GM21737 (cell line): ENCODE measurements around the gene TALDO1.
A peak's percentile ranks its signal among the peaks of the same experiment; 100 is the strongest.

Experiments used
- ATAC-seq: cut with Tn5 transposase; IDR thresholded peaks from one replicate; pipeline ENCODE4 v1.9.1; 2021; ENCODE audit warnings: mild to moderate bottlenecking, moderate library complexity; ENCODE audit not compliant: unreplicated experiment

Gene TALDO1

DNA sequence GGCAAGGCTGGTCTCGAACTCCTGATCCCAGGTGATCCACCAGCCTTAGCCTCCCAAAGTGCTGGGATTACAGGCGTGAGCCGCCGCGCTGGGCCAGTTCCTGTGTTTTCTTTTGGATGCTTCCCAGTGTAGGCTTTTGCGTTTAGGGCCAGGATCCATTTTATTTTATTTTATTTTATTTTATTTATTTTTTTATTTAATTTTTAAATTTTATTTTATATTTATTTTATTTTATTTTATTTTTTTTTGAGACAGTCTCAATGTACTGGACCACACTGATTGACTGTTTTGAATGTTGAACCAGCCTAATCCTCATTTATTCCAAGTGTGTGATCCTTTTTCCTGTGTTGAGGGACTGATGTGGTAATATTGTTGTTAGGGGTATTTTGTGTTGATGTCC, 32.8 kb upstream of the TALDO1 start:
- ATAC-seq = no peak

DNA sequence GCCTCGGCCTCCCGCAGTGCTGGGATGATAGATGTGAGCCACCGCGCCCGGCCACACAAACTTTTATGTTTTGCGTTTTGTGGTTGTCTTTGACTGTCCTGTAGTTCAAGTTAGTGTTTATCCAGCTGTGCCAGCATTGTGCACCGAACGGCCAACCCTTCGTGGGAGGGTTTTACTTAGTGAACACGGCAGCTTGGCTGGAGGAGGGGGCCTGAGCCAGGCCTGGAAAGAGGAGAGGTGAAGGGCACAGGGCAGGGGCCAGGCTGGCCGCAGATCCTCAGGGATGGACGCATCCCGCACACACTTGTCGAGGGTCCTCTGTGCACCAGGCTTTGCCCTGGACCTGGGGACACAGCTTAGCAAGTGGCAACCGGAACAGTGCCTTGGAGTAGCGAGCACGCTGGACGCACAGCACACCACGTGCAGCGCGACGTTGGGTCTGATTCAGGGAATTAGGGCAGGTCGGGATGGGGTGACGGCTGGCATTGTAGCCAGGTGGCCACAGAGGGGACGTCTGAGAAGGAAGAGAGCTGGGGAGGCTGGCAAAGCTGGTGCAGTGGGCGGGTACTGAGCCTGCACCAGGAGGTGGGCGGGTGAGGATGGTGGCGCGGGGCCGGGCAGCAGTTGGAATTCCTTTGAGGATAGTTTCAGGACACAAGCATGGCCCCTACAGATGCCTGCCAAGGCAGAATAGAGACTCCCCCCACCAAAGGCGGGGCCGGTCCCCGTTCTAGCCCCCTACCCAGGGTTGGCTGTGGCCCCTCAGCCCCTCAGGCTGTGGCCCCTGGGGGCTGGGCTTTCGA, 27.8 kb upstream of the TALDO1 start:
- no peak for ATAC-seq

DNA sequence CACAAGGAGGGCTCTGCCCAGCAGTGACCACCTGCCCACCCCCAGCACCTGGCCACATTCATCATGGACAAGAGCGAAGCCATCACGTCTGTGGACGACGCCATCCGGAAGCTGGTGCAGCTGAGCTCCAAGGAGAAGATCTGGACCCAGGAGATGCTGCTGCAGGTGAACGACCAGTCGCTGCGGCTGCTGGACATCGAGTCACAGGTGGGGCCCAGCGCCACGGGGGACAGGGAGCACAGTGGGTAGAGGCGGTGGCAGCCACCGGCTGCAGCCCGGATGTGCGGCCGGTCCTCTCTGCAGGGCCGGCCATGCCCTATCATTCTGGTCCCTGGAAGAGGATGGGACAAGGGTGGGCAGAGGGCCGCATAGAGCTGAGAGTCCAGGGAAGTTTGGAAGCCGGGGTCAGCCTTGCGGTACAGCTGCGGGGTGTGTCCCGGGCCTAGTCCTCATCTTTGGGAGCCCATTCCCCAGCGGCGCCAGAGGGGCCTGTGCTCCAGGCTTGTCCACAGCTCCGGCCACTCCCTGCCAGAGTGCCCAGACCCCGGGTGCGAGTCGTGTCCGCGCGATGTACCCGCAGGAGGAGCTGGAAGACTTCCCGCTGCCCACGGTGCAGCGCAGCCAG, 27.1 kb upstream of the TALDO1 start:
- ATAC-seq = no peak

DNA sequence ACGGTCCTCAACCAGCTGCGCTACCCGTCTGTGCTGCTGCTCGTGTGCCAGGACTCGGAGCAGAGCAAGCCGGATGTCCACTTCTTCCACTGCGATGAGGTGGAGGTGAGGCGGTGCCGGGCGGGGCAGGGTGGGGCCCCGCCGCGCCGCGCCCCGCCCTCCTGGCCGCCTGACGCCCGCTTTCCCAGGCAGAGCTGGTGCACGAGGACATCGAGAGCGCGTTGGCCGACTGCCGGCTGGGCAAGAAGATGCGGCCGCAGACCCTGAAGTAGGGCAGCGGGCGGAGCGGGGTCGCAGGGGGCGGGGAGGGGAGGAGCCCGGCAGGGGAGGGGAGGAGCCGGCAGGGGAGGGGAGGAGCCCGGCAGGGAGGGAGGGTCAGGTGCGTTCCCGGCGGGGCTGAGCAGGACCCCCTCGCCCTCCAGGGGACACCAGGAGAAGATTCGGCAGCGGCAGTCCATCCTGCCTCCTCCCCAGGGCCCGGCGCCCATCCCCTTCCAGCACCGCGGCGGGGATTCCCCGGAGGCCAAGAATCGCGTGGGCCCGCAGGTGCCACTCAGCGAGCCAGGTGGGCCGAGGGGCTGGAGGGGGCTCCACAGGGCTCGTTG, 26.5 kb upstream of the TALDO1 start:
- ATAC-seq = no peak

DNA sequence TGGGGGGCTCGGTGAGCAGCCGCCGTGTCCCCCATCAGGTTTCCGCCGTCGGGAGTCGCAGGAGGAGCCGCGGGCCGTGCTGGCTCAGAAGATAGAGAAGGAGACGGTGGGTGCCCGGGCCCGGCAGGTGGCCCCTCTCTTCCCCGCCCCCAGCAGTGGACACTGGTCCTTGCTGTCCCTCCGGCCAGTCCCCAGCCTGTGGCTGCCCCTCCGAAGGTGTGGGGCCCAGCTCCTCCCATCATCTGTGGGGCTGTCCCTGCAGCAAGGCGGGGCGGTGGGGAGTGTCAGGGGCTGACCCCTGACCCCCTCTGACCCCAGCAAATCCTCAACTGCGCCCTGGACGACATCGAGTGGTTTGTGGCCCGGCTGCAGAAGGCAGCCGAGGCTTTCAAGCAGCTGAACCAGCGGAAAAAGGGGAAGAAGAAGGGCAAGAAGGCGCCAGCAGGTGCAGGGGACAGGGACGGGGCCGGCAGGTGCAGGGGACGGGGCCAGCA, 26.0 kb upstream of the TALDO1 start:
- no peak for ATAC-seq

DNA sequence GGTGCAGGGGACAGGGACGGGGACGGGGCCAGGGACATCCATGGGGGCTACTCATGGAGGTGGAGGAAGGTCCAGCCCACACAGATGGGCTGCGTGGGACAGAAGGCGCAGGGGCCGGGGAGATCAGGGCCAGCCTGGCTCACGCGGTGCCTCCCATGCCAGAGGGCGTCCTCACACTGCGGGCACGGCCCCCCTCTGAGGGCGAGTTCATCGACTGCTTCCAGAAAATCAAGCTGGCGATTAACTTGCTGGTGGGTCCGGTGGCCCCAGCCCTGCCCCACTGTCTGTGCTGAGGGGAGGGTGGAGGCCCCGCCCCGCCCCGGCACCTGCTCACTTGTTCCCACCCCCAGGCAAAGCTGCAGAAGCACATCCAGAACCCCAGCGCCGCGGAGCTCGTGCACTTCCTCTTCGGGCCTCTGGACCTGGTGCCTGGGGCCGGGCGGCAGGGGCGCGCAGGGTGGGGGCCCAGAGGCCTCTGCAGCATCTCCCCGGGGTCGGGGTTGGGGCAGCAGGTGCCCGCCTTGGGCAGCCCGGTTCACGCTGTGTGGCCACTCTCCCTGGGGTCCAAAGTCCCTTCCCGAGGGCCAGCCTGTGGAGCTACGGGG, 25.4 kb upstream of the TALDO1 start:
- ATAC-seq = no peak

DNA sequence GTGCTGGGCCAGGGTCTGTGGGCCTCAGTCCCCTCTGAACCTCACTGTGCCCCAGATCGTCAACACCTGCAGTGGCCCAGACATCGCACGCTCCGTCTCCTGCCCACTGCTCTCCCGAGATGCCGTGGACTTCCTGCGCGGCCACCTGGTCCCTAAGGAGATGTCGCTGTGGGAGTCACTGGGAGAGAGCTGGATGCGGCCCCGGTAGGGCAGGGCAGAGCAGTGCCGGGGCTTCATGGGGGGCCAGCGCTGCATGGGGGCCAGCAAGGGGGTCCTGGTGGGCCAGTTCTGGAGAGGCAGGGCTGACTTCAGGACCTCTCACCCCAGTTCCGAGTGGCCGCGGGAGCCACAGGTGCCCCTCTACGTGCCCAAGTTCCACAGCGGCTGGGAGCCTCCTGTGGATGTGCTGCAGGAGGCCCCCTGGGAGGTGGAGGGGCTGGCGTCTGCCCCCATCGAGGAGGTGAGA, 24.9 kb upstream of the TALDO1 start:
- ATAC-seq = no peak

DNA sequence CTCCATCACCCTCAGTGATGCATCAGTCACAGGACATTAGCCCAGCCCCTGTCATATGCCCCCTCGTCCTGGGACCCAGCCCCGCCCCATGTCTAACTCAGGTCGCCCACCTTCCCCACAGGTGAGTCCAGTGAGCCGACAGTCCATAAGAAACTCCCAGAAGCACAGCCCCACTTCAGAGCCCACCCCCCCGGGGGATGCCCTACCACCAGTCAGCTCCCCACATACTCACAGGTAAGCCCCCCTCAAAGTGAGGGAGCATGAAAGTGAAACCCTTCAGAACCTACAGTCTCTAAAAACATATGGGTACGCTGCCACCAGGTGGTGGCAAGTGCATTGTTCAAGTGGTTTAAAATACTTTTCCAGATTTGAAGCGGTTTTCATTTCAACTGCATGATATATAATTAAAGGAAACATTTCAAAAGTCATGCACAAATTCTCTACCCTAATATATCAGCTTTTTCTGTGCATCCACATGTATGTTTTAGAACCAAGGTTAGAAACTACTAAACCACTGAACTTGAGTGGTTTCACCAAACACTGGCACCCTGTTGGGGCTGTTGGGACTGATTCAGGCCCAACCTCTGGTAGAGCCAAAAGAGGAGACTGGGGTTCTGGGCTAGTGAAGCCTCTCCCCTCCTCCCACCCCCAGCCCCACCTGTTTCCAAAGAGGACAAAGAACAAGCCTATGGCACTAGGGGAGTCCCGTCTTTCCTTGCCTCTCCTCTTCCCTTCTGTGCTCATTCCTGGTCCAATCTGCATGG, 24.0 kb upstream of the TALDO1 start:
- ATAC-seq = no peak

DNA sequence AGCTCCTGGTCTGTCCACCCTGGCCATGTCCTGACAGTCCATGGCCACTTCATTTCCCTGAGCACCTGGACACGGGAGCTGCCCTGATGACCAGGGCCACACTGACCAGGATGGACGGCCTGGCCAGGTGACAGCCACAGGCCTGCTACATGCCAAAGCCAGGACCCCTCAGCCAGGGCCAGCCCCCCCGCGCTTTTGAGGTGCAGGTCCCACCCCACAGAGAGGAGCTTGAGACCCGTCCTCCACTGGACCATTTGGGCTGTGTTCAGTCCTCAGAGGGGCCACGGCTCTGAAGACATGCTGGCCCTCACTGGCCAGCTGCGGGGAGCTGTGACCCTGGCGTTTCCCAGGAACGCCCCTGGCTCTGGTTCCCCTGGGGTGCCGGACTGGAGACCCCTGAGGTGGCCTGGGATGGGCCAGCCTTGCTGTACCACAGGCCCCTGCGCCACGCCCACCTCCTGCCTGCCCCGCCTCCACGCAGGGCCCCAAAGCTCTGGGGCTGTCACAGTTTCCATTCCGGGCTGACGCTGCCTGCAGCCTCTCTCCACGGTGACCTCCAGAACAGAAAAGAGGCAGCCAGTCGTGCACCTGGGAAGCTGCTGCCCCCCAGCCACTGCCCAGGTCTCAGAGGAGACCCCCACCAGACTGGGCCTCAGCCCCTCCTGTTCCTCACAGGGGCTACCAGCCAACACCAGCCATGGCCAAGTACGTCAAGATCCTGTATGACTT, 23.1 kb upstream of the TALDO1 start:
- no peak for ATAC-seq

DNA sequence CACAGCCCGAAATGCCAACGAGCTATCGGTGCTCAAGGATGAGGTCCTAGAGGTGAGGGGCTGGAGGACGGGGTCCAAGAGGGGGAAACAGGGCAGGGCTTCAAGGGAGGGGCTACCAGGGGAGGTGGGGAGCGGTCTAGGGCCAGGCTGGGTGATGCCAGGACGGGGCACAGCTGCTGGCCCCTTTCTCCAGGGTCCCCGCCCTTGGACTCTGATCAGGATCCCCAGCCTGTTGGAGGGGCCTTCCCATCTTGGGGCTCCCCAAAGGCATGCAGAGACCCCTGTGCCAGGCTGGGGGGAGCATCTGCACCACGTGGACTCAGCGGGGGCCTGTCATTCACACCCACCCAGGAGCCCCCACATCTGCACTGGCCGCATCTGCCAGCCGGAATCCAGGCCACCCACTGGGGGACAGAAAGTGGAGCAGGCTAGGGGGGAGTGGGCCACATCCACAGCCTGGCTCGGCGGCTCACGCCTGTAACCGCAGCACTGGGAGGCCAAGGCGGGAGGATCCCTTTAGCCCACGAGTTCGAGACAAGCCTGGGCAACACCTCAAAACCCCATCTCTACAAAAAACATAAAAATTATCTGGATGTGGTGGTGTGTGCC, 22.4 kb upstream of the TALDO1 start:
- no peak for ATAC-seq

DNA sequence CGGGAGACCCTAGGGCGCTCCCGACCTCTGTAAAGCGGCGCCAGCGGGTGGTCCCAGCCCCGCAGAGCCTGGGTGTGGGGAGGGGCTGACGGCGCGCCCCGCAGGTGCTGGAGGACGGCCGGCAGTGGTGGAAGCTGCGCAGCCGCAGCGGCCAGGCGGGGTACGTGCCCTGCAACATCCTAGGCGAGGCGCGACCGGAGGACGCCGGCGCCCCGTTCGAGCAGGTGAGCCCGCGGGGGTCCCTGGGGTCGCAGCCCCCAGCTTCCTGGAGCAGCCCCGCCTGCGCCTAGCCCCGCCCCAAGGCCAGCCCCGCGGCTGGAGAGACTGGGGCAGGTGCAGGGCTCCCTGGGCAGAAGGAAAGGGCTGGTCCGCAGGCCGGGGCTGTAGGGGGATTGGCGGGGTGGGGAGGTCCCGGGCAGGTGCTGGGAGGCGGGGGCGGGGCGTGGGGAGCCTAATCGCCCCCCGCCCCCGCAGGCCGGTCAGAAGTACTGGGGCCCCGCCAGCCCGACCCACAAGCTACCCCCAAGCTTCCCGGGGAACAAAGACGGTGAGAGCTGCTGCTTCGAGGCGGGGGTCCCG, 21.6 kb upstream of the TALDO1 start:
- no peak for ATAC-seq

DNA sequence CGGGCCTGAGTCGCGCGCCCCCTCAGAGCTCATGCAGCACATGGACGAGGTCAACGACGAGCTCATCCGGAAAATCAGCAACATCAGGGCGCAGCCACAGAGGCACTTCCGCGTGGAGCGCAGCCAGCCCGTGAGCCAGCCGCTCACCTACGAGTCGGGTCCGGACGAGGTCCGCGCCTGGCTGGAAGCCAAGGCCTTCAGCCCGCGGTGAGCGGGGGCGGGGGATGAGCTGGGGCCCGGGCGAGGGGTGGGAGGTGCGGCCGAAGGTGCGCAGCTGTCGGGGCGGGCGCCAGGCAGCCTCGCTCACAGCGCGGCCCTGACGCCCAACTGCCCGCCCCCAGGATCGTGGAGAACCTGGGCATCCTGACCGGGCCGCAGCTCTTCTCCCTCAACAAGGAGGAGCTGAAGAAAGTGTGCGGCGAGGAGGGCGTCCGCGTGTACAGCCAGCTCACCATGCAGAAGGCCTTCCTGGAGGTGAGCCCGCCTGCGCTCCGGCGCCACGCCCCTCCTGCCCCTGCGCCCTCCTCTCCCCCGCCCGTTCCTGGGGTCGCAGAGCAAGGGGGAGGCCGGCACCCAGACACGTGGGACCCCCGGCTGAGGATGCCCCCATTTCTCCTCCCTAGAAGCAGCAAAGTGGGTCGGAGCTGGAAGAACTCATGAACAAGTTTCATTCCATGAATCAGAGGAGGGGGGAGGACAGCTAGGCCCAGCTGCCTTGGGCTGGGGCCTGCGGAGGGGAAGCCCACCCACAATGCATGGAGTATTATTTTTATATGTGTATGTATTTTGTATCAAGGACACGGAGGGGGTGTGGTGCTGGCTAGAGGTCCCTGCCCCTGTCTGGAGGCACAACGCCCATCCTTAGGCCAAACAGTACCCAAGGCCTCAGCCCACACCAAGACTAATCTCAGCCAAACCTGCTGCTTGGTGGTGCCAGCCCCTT, 20.7 kb upstream of the TALDO1 start:
- ATAC-seq = peak; percentile 29

DNA sequence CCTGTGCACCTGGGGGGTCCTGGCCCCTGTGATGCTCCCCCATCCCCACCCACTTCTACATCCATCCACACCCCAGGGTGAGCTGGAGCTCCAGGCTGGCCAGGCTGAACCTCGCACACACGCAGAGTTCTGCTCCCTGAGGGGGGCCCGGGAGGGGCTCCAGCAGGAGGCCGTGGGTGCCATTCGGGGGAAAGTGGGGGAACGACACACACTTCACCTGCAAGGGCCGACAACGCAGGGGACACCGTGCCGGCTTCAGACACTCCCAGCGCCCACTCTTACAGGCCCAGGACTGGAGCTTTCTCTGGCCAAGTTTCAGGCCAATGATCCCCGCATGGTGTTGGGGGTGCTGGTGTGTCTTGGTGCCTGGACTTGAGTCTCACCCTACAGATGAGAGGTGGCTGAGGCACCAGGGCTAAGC, 20.0 kb upstream of the TALDO1 start:
- no peak for ATAC-seq

DNA sequence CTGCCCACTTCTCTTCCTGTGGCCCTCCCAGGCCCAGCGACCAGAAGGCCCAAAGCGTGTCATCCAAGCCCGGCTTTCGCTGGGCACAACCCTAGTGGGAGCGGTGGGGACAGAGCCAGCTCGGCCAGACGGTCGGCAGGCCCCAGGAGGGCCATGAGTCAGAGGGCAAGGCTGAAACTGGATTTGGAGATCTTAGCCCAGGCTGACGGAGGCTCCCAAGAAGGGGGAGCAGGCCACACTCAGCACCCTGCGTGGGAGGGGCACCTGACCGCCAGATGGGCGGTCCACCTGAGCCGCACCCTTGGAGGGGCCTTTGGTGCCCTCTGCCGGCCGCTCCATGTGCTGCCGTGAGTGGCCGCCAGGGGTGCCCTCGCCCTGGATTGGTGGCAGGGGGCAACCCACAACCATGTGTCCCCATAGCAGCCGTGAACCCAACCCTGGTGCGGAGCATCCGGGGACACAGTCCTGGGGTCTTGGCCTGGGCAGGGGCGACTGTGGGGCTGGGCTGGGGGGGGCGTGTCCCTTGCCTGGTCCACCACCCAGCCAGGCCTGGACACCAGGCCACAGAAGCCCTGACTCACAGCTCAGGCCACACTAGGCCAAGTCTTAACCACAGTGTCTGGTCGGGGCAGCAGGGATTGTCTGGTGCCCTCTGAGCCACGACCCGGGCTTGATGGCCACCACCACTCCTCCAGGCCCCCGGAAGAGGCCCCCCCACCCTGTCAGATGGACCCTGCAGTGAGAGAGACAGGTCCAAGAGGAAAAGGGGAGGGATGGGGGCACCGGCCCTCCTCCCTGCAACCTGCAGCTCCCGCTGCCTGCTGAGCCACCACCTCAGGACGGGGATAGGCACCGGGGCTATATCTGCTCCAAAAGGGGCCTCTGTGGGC, 19.2 kb upstream of the TALDO1 start:
- peak; percentile 50 for ATAC-seq

DNA sequence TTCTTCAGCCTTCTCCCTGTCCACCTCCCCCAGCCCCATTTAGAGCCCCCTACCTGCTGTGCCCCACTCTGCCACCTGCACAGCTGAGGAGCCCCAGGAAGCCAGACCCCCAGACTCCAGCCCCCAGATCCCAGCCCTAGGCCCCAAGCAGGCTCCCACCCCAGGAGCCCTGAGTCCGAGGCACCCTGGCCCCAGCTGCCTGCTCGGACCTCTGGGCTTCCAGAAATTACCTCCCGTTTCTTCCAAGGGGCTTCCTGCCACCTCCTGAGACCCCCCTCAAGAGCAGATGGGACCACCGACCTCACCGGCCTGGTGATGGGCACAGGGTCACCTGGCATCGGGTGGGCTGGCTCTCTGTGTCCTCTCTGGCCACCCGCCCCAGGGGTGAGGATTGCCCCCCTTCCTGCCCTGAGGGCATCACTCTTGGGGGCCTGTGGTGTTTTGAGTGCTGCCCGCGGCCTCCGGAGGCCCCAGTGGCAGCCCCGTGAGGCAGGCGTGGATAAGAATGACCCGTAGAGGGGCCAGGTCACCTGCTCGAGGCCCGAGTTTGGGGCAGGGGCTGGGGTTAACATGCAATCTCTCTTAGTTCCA, 18.3 kb upstream of the TALDO1 start:
- ATAC-seq = no peak

DNA sequence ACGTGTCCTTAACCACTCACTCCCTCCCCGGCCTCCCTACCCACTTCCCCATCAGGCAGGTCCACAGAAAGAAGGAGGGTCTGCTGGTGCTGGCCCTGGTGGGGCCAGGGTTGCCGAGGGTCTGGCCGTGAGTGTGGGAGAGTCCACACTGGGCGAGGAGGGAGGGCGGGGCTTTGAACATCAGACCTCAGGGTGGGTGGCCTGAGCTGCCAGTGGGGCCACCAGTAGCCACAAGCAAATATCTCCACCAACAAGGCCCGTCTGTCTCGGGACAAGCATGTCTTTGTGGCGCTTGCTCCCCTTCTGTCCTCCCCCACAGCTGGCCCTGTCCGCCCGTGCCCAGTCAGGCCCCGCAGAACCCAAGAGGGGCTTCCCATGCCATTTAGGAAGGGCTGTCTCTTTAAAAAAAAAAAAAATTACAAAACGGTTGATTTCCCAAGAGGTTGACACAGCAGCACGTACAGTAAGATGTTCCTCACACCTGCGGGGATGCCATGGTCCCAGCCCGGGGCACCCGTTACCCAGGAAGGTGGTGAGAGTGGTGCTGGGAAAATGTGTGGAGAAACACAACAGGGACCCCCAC, 17.7 kb upstream of the TALDO1 start:
- no peak for ATAC-seq
